ENCODE data around the gene SPDYE5.
"Not testable (repeated sequence)": the region's sequence is repeated elsewhere in the genome, so short reads cannot be mapped to it uniquely, and the experiment has no call there.

- TF ChIP-seq CTCF (IDR thresholded peaks at IDR 0.05); ZFX (IDR thresholded peaks at IDR 0.05; ENCODE audit: borderline replicate concordance): not testable (repeated sequence)
Observed at GRCh38 chr7:75458034-75458433, 34.1 kb upstream of the SPDYE5 start.

Data from 22Rv1 (cell line).